HG03432 (cell line): ENCODE results near the gene SLITRK2.

Source experiments
- ATAC-seq: cut with Tn5 transposase; IDR thresholded peaks from one replicate; pipeline ENCODE4 v1.9.1; 2021; ENCODE audit warnings: mild to moderate bottlenecking, moderate library complexity; ENCODE audit not compliant: unreplicated experiment

The SLITRK2 gene, protein sequence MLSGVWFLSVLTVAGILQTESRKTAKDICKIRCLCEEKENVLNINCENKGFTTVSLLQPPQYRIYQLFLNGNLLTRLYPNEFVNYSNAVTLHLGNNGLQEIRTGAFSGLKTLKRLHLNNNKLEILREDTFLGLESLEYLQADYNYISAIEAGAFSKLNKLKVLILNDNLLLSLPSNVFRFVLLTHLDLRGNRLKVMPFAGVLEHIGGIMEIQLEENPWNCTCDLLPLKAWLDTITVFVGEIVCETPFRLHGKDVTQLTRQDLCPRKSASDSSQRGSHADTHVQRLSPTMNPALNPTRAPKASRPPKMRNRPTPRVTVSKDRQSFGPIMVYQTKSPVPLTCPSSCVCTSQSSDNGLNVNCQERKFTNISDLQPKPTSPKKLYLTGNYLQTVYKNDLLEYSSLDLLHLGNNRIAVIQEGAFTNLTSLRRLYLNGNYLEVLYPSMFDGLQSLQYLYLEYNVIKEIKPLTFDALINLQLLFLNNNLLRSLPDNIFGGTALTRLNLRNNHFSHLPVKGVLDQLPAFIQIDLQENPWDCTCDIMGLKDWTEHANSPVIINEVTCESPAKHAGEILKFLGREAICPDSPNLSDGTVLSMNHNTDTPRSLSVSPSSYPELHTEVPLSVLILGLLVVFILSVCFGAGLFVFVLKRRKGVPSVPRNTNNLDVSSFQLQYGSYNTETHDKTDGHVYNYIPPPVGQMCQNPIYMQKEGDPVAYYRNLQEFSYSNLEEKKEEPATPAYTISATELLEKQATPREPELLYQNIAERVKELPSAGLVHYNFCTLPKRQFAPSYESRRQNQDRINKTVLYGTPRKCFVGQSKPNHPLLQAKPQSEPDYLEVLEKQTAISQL

DNA sequence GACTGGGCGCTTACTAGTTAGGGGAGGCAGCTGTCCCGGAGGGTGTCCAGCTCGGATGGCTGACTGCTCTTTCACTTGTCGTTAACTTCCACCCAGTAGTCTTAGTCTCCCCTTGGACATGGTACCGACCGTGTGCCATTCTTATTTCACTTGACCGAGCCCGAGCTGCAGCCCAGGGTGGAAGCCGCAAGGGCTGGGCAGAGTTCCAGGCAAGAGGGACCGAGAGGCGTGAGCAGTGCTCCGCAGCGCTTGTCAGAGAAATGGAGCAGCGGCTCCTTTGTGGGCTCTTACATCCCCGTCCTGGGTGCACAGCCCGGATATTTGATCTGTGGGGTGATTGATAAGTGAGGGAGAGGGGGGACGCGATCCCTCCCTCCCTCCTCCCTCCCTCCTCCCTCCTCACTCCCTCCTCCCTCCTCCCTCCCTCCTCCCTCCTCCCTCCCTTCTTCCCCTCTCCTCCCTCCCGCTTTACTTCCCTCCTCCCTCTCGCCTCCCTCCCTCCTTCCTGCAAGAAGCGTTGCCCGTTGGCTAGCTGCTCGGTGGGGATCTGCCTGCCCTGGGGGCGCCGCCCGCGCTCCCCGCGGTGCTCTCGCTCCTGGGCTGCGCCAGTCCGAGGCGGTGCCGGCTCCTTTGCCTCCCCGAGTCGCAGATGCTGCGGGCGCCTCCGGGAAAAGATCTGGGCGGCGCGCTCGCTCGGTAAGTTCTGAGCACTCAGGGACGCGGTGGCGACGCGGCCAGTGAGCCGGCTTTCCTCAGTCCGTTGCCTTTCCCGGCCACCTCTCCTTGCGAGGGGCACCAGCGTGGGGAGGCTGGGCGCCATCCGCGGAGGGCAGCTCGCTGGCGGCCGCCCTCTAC, at the start of gene SLITRK2:
SLITRK2 (plus strand) TSS at position 499 of the 855 bp plus-strand sequence. CDS start 4,597 bp downstream, outside the sequence.
- no peak for ATAC-seq

DNA sequence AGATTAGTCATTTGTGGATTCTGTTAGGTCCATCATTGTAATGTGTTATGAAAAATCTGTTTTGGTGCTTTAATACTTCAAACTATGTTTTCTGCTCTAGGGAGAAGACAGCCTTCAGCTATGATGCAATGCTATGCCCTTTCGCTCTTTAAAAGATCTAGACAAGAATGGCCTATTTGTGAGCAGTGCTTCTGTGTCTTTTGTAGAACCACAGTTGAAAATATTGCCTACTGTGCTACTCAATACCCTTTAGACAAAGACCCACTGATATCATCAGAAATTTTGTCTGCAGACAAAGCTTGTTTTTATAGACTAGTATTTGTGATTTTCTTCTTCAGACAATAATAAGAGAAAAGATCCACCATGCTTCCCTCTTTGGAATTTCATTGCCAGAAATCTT, 44.6 kb upstream of the SLITRK2 start:
- no peak for ATAC-seq

DNA sequence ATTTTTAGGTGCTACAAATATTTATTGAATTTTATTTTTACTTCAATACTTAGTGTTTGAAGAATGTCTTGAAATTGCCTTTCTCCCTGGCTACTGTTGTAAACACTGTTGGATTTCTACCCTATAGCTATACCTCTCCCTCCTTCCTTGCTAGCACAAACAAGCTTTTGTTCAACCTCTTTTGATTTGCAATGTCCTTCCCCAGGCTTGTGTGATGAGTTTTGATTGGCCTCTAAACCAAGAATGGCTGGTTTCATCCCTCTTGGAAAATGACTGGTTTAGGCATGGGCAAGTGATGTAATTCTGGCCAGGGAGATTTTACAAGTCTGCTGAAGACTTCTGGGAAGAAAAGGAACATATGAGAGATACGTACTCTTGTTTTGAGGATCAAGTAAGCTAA, 25.3 kb upstream of the SLITRK2 start:
- no peak for ATAC-seq

DNA sequence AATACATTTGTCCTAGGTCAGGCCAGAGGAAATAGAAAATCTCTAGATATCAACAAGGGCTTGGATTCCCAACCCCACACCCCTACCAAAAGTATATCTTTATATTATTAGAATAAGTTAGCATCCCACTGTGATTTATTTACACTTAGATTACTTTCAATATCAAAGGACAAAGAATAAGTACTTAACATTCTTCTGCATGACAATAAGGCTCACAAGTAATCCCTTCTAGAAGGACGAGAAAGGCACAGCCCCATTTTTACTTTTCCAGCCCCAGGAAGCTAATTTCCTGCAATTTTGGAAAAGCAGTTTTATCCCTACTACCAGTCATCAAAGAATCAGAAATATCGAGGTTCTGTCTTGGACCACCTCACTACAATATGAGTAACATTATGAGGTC, 14.1 kb upstream of the SLITRK2 start:
- no peak for ATAC-seq

DNA sequence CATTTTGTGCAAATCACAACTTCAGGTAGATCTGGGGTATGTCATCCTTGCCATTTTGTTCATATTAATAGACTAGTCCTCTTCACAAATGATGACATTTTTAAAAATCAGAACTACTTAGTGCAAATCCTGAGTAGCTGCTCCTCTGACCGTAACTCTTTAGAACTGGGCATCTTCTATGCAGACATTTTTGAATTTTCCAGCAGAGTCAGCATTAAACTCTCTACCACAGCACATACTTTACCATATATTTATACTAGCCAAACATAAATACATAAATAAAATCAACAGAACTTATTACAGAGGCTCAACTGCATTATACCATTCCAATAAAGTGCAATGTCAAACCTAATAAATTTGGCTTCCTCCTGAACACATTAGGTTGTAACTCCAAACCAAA, 4.5 kb upstream of the SLITRK2 start:
- no peak for ATAC-seq

DNA sequence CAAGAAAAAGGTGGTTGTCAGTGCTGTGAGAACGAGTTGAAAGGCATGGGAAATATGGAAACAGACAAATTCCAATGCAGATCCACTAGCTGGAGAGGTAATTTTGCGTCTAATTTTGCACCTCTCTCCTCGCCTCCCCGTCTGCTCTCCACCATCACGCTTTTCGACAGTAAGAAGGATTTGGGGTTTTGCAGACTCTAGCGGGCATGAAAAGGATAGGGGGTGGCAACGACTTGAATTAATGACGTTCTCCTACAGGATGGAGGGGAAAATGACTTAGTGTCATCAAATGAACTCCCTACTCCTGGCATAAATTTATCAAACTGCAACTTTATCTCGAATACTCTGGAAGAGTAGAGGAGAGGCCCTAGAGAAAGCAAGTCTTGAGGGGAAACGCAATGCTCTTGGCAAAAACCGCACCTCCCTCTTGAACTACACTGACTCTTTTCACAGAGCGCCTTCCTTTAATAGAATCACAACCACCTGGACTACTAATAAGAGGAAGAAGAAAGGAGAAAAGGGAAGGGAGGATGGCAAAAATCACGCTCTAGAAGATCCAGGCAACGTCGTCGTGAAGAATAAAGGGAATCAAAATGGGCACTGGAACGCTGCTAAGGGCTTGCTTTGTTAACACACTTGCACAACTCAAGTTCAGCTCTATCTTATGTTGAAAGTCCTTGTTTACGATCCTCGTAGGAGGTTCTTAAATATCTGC, 871 bp upstream of the SLITRK2 start:
- no peak for ATAC-seq

DNA sequence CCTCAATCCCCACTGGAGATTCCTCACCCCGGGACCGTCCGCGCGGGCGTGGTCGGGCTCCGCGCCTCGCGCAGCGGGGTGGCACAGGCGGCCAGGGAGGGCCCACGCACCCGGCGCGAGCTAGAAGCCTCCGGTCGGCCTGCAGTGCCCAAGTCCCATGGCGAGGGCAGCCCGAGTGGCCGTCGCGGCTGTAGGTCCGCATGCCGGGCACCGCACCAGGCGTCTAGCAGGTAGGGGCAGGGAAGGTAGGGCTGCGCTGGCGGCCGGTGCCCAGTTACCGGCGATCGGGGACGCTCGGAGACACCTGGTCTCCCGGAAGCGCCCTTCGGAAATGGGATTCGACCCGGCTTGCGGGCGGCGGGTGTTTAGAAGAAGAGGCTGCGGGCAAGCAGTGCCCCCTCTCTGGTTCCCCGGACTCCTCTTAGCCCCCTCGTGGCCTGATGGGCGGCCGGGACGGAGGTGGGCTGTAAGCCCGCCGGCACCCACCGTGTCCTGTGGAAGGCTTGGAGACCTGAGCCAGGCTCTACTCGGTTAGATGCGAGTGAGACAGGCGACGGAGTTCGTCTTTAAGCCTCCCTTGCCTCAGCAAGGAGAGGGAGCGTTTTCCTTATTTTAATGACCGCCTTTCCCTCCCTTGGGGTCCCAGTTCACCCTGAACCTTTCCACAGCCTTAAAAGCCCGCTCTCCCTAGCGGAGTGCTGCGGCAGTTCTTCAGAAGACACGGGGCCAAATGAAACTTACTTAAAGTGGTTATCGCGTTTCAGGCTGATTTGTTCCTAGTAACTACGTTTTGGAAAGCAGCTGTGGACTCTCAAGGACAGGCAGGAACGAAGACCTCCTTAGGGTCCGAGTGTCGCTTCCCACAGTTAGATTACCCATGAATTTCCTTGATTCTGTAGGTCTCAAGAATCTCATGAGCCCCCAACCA, 821 bp downstream of the SLITRK2 start:
- no peak for ATAC-seq

DNA sequence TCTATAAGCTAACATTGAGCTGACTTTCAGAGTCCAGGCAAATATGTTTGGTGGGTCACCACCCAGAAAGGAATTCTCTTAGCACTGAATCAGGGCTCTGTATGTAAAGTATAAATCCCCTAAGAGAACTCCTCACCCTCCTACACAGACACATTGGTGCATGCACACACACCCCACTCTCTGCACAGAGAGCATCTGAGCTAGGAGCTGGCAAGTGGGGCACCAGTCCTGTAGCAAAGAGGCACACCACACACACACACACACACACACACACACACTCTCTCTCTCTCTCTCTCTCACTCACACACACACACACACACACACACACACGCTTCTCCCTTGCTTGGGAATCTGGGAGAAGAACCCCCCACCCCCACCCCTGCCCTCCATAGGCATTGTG, 3.2 kb downstream of the SLITRK2 start:
- no peak for ATAC-seq

DNA sequence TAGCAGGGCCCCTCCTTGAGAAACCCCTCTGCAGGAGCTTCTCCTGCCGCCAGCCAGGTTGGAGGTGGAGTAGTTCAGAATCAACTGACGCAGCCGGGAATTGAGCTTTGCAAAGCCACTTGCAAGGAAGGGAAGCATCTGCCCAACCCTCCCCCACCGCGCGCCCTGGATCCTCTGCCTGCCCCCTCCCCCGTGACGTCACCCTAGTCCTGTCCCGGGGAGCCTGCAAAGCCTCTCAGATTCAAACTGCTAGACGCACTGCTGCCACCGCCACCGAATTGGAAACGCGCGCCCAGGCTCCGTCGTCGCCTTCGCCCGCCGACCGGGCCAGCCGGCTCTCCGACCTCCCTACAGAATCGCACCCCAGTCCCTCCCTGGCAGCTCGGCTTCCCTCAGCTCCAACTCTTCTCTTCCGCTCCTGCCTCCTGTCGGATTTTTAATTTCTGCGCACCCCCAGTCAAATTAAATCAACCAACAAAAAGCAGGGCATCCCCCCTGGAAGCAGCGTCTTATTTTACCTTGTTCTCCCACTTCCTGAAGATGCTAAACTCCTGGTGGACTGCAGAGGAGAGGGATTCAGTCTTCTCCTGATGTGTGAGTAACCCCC, 3.8 kb downstream of the SLITRK2 start:
- no peak for ATAC-seq

DNA sequence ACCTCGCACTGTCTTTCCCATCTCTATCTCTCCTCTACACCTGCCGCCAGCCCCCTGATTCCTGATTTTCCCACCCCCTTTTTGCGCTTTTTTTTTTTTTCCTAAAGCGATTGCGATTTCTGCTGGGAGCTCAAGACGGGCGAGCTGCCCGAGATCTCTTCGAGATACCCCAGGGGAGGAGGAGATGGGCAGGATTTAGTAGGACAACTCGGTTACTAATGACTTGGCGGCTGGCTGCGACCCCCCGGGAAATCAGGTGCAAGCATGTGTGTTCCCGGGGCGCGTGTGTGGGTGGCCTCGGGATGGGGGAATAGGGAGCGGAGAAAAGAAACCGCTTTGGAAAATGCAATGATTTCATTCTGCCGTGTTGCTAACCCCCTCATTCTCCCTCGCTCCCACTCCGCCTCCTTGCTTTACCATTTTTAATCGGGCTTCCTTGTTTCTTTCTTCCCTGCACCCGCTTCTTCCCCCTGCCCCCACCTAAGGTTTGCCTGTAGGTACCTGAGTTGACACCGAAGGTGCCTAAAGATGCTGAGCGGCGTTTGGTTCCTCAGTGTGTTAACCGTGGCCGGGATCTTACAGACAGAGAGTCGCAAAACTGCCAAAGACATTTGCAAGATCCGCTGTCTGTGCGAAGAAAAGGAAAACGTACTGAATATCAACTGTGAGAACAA, 4.4 kb downstream of the SLITRK2 start:
- ATAC-seq = no peak

DNA sequence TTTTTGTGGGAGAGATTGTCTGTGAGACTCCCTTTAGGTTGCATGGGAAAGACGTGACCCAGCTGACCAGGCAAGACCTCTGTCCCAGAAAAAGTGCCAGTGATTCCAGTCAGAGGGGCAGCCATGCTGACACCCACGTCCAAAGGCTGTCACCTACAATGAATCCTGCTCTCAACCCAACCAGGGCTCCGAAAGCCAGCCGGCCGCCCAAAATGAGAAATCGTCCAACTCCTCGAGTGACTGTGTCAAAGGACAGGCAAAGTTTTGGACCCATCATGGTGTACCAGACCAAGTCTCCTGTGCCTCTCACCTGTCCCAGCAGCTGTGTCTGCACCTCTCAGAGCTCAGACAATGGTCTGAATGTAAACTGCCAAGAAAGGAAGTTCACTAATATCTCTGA, 5.5 kb downstream of the SLITRK2 start:
- no peak for ATAC-seq

DNA sequence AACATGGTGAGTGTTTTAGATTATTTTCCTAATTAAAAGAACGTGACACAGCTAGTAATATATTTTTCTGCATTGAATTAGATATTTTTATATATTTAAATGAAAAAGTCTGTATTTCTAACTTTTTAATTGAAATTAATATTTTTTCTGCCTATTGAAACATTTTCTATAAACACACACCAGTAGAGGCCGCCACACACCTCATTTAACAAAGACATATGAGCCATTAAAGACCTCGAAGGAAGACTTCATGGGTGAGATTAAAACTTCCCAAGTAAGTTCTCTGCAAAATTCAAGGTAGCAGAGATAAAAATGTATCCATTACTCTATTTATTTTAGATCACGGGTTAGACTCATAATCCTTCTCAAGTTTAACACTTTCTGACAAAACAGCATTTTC, 8.3 kb downstream of the SLITRK2 start:
- ATAC-seq = no peak

DNA sequence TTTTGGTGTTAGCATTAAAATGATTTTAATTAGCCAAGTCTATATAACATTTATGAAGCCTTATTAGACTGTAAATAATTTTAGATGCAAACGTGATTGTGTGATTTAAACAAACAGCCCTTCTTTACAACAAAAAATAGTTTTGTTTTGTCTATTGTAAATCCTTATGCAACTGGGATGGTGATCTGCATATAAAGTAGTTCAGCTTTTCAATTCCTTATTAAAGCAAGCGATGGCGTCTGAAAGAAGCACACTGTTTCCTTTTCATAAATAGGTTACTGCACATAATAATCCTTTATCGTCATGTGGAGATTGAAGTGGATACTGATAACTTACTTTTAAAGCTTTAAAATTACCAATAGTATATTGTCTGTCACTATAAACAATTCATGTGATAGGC, 8.8 kb downstream of the SLITRK2 start:
- no peak for ATAC-seq

DNA sequence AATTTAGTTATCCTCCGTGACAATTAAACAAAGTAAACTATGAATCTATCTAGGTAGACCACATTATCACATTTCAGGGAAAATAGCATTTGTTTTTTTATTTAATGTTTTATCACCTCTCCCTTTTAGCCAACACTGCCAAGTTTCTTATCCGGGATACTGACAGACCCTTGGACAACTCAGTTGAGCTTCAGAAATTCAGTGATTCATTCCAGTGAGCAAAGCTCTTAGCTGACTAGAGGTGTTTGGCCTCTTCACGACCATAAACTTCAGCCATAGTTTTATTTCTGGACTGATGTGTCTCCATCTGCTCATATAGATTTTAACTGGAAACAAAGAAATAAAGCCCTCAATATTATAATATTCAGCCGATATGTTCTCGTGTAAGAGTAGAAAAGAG, 15.2 kb downstream of the SLITRK2 start:
- ATAC-seq = no peak

DNA sequence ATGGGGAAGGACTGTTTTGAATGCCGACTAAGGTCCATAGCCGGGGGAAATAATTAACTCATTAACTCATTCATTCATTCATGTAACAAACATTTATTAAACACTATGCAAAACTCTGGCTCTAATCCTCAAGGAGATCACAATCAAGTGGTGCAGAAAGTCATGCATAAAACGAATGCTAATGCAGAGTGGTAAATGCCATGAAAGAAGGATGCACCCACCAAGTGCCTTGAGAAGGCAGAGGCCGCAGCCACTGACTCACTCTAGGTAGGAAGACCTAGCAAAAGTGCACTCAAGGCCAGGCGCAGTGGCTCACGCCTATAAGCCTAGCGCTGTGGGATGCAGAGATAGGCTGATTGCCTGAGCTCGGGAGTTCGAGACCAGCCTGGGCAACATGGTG, 22.9 kb downstream of the SLITRK2 start:
- no peak for ATAC-seq

DNA sequence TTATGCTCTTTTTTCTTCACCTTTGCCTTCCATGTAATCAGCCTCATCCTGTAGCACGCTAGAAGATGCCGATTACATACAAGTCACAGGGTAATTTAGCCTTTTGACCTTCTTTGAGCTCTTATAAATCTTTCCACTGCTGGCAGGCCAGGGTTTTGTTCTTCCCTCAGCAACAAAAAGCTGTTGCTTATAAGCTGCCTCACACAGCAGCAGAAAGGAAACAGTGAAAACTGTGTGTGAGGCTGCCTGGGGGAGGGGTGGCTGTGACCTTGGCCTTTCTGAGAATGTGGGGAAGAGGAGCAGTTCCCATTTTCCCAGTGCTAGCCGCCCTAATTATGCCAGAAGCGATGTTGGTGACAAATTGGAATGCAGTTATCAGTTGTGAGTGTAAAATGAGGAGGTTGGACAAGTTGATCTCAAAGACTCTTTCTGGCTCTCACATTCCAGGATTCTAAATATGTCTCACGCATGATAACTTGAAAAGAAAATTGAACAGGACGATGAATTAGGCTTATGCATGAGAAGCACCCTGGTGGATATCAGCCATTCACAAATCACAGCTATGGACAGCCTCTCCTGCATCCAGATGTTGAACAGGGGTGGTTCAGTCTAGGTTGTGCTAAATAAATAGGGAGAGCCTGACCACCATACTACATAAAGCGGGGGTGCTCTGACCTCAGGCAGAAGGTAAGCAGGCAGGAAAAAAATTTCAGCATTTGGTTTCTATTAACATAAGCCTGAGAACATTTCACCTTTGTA, 25.7 kb downstream of the SLITRK2 start:
- ATAC-seq = no peak

DNA sequence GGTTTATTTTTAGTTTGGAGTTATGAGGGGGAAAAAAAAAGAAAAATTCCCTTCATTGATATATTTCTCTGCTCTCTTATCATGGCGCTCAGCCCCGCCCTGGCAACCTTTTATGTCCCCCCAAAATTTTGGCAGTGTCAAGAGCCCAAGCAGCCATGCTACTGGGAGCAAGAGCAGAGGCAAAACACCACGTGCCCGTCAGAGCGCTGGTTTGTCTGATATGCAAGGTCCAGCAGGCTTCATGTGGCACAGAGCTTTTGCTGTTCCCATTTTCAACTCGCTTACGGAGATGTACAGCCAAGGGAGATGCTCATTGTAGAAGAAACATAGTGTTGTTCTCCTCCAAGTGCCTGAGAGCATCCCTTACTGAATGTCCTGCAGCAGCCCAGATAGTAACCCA, 27.3 kb downstream of the SLITRK2 start:
- no peak for ATAC-seq

DNA sequence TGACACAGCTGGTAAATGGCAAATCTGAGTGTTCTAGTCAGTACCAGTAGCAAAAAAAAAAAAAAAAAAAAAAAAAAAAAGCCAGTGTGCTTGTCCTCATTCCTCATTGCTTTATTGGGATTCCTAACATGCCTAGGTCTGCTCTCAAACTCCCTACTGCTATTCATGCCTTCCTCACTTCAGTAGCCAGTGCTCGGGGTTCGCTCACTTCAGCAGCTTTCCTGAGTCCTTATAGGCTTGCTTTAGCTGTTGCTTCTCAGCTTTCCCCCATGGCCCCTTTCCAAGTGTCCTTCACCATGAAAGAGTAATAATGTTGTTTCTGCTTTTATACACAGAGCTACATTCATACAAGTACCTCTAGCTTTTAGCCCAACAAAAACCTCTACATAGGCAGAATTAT, 30.8 kb downstream of the SLITRK2 start:
- ATAC-seq = no peak
